ENCODE measurements around the gene KRTAP5-9. TPM values are rescaled to one million over a fixed set of nuclear protein-coding genes. Genes with fewer than 3 reads are reported as not detected.
"Not testable (repeated sequence)": the region's sequence is repeated elsewhere in the genome, so short reads cannot be mapped to it uniquely, and the experiment has no call there.

The KRTAP5-9 gene
- total and polyA plus RNA-seq, 9 of the 15 experiments (the other 6 are each of a cell fraction or from before 2014, with no cell fraction given): not detected

GRCh38 chr11:71532036-71532610 lies 16.1 kb upstream of the KRTAP5-9 start (continued):
- no peak for TF ChIP-seq E2F5 (CRISPR knock-in tag; IDR thresholded peaks at IDR 0.05)

DNA sequence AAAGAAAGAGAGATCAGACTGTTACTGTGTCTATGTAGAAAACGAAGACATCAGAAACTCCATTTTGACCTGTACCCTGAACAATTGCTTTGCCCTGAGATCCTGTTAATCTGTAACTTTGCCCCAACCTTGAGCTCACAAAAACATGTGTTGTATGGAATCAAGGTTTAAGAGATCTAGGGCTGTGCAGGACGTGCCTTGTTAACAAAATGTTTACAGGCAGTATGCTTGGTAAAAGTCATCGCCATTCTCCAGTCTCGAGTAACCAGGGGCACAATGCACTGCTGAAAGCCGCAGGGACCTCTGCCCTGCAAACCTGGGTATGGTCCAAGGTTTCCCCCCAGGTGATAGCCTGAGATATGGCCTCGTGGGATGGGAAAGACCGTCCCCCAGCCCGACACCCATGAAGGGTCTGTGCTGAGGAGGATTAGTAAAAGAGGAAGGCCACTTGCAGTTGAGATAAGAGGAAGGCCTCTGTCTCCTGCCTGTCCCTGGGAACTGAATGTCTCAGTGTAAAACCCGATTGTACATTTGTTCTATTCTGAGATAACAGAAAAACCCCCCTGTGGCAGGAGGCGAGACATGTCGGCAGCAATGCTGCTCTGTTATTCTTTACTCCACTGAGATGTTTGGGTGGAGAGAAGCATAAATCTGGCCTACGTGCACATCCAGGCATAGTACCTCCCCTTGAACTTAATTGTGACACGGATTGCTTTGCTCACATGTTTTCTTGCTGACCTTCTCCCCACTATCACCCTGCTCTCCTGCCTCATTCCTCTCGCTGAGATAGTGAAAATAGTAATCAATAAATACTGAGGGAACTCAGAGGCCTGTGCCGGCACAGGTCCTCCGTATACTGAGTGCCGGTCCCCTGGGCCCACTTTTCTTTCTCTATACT lies 13.3 kb upstream of the KRTAP5-9 start:
- in situ Hi-C loops (cut with MboI); H3K36me3 ChIP-seq (ENCODE audit: control insufficient read depth, insufficient read depth, low read length); CTCF ChIA-PET (ENCODE audit: low intra/inter-chr PET ratio); BruUV-seq (replicated peaks); H4K20me1 ChIP-seq (replicated peaks; ENCODE audit: control insufficient read depth, insufficient read depth, low read length); H3K4me3 ChIP-seq; H3K9ac ChIP-seq (ENCODE audit: insufficient read depth in 1 of 2, low read depth in 2 of 2, low read length in 2 of 2); H2AFZ ChIP-seq (ENCODE audit: low read depth, low read length); POLR2A ChIA-PET; H3K9me3 ChIP-seq (replicated peaks; ENCODE audit: control insufficient read depth, insufficient read depth, low read depth, low read length); ATAC-seq; H3K9me1 ChIP-seq (ENCODE audit: control insufficient read depth, insufficient read depth, low read length); H3K79me2 ChIP-seq (ENCODE audit: control insufficient read depth, insufficient read depth, low read length); H3K27ac ChIP-seq (ENCODE audit: extremely low read depth, low read depth, low read length); H3K4me2 ChIP-seq (ENCODE audit: insufficient read depth, low read length); TF ChIP-seq TEAD4 (CRISPR knock-in tag; IDR thresholded peaks at IDR 0.05; ENCODE audit: borderline replicate concordance): not testable (repeated sequence)
- Histone ChIP-seq H3K4me1 (replicated peaks in 1 of 2; ENCODE audit: control insufficient read depth in 2 of 2, insufficient read depth in 2 of 2, low read length in 2 of 2) (peaks cover 12 to 13% of the 10 kb centered on the region in 2 experiments; a peak in 4 of 5 replicates), H3K27me3 (ENCODE audit: control insufficient read depth in 2 of 2, insufficient read depth in 2 of 2, low read length in 2 of 2) (peaks cover 11 to 24% of the 10 kb centered on the region in 2 experiments; a peak in 3 of 5 replicates)
- intact Hi-C loops (cut with micrococcal nuclease): loop anchor here (10.0 kb wide), 1 partner anchor 90 kb away; the partner anchor contains the start of gene DHCR7
- FAIRE-seq: peak; percentile 6
- peak in 2 of 4 experiments; percentile 24 to 74 for DNase-seq (ENCODE audit: extremely low read depth in 1 of 4, low spot score in 3 of 4)
- 14% methylated on average over 16 of the region's 17 CpGs for WGBS (ENCODE audit: insufficient coverage, low coverage, missing lambda C conversion rate)
- TF ChIP-seq SMARCA4 (IDR thresholded peaks at IDR 0.05) (peak; percentile 81), TEAD4 (IDR thresholded peaks at IDR 0.05; ENCODE audit: low read length) (peak; percentile 77), SMAD4 (CRISPR knock-in tag; conservative IDR thresholded peaks at IDR 0.05) (peak; percentile 60; the same call in 1 of the 2 replicates), TRIM24 (IDR thresholded peaks at IDR 0.05) (peak in 1 of 2 experiments; percentile 62; a peak in 1 of 4 replicates), TCF3 (CRISPR knock-in tag; IDR thresholded peaks at IDR 0.05) (peak; percentile 80), CXXC5 (CRISPR knock-in tag; IDR thresholded peaks at IDR 0.05) (peak; percentile 45; the same call in 1 of the 2 replicates), ZEB2 (IDR thresholded peaks at IDR 0.05) (0 out of 2 replicates have a peak, but pooled peaks have one; percentile 49), GATA2 (CRISPR knock-in tag; IDR thresholded peaks at IDR 0.05) (peak; percentile 75), SPI1 (IDR thresholded peaks at IDR 0.05; ENCODE audit: borderline replicate concordance, low read depth, low read length) (peak; percentile 93), MTA3 (IDR thresholded peaks at IDR 0.05; ENCODE audit: borderline replicate concordance) (0 out of 2 replicates have a peak, but pooled peaks have one; percentile 31), NCOR1 (IDR thresholded peaks at IDR 0.05) (peak; percentile 84), KLF16 (IDR thresholded peaks at IDR 0.05) (peak; percentile 69), POLR2AphosphoS5 (IDR thresholded peaks at IDR 0.05; ENCODE audit: control insufficient read depth, insufficient read depth, low read depth, low read length) (peak; percentile 57; the same call in 1 of the 2 replicates), PHF21A (IDR thresholded peaks at IDR 0.05; ENCODE audit: borderline replicate concordance, low read depth) (0 out of 2 replicates have a peak, but pooled peaks have one; percentile 24), NEUROD1 (IDR thresholded peaks at IDR 0.05; ENCODE audit: borderline replicate concordance, low read depth, low read length, partially characterized antibody) (peak; percentile 11)
- TF ChIP-seq, protein P1, sequence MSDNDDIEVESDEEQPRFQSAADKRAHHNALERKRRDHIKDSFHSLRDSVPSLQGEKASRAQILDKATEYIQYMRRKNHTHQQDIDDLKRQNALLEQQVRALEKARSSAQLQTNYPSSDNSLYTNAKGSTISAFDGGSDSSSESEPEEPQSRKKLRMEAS (CRISPR knock-in tag; IDR thresholded peaks at IDR 0.05): 0 out of 2 replicates have a peak, but pooled peaks have one; percentile 13
- TF ChIP-seq, protein P2, sequence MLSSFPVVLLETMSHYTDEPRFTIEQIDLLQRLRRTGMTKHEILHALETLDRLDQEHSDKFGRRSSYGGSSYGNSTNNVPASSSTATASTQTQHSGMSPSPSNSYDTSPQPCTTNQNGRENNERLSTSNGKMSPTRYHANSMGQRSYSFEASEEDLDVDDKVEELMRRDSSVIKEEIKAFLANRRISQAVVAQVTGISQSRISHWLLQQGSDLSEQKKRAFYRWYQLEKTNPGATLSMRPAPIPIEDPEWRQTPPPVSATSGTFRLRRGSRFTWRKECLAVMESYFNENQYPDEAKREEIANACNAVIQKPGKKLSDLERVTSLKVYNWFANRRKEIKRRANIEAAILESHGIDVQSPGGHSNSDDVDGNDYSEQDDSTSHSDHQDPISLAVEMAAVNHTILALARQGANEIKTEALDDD (IDR thresholded peaks at IDR 0.05): peak; percentile 67
